K562 (cell line): Measurements from ENCODE around the gene LBHD1. TPM values are rescaled to one million over a fixed set of nuclear protein-coding genes. Genes with fewer than 3 reads are reported as not detected.

Experiments used
- BRF1 ChIP-seq: IDR thresholded peaks from 3 replicates; pipeline ENCODE4 v1.6.1; 2011; ENCODE audit warnings: borderline replicate concordance, mild to moderate bottlenecking; ENCODE audit not compliant: insufficient read length; ENCODE audit errors: extremely low read depth
- EGR1 ChIP-seq: fragments of 450-650 bp; conservative IDR thresholded peaks from 2 replicates; pipeline ENCODE4 v1.6.1; 2017; ENCODE audit warnings: mild to moderate bottlenecking
- EZH2 ChIP-seq: IDR thresholded peaks from 2 replicates; pipeline ENCODE4 v1.6.1; 2012; ENCODE audit warnings: low read depth, mild to moderate bottlenecking, inconsistent platforms, low read length, borderline replicate concordance
- KDM1A ChIP-seq, 2 experiments: fragments of 450-650 bp; IDR thresholded peaks; 2 replicates each; pipeline ENCODE4 v1.6.1; 2016; ENCODE audit warnings: mild to moderate bottlenecking in 2 of 2
- MAFK ChIP-seq: IDR thresholded peaks from 2 replicates; pipeline ENCODE4 v1.6.1; 2011; ENCODE audit warnings: low read length, improper control_type of control experiment
- MXI1 ChIP-seq: IDR thresholded peaks from 2 replicates; pipeline ENCODE4 v1.6.1; 2011; ENCODE audit warnings: low read depth, mild to moderate bottlenecking, improper control_type of control experiment, low read length
- PCBP1 ChIP-seq: fragments of 200-400 bp; formaldehyde crosslinking; IDR thresholded peaks from 2 replicates; pipeline ENCODE4 v1.6.1; 2018; ENCODE audit warnings: mild to moderate bottlenecking, low read depth, low read length; ENCODE audit not compliant: poor library complexity, severe bottlenecking
- PTRF ChIP-seq: fragments of 450-650 bp; IDR thresholded peaks from 2 replicates; pipeline ENCODE4 v1.6.1; 2016; ENCODE audit warnings: mild to moderate bottlenecking, missing genetic modification characterization, missing compliant biosample characterization
- RBM34 ChIP-seq: fragments of 200-400 bp; formaldehyde crosslinking; IDR thresholded peaks from 2 replicates; pipeline ENCODE4 v1.6.1; 2018; ENCODE audit warnings: low read length, borderline replicate concordance; ENCODE audit not compliant: insufficient read depth
- RFX5 ChIP-seq: IDR thresholded peaks from 2 replicates; pipeline ENCODE4 v1.6.1; 2011; ENCODE audit warnings: low read depth, mild to moderate bottlenecking, improper control_type of control experiment, low read length
- SMARCE1 ChIP-seq: fragments of 450-650 bp; IDR thresholded peaks from 2 replicates; pipeline ENCODE4 v1.7.1; 2016; ENCODE audit warnings: mild to moderate bottlenecking
- THAP12 ChIP-seq: fragments of 250-450 bp; sonication (Bioruptor Pico); IDR thresholded peaks from 2 replicates; pipeline ENCODE4 v1.9.0; 2021; ENCODE audit warnings: mild to moderate bottlenecking, inconsistent platforms
- WHSC1 ChIP-seq: IDR thresholded peaks from one replicate; pipeline ENCODE4 v1.6.1; 2012; ENCODE audit warnings: low read length, control low read depth, inconsistent platforms
- ZC3H4 ChIP-seq: sonication (generic); formaldehyde crosslinking; IDR thresholded peaks from 2 replicates; pipeline ENCODE4 v1.9.0; 2021; ENCODE audit warnings: missing genetic modification reagents, borderline replicate concordance
- ZFPM2 ChIP-seq: fragments of 250-450 bp; sonication (Bioruptor Pico); IDR thresholded peaks from 2 replicates; pipeline ENCODE4 v1.5.1; 2022; ENCODE audit warnings: mild to moderate bottlenecking
- ZKSCAN8 ChIP-seq: fragments of 200-800 bp; sonication (Bioruptor generic); IDR thresholded peaks from 2 replicates; pipeline ENCODE4 v1.6.1; 2016; ENCODE audit warnings: missing genetic modification characterization, missing compliant biosample characterization
- ZNF143 ChIP-seq: sonication (generic); formaldehyde crosslinking; IDR thresholded peaks from 2 replicates; pipeline ENCODE4 v1.9.0; 2022; ENCODE audit warnings: mild to moderate bottlenecking, missing genetic modification reagents
- ZNF384 ChIP-seq: IDR thresholded peaks from 2 replicates; pipeline ENCODE4 v1.6.1; 2012; ENCODE audit warnings: low read depth, low read length, improper control_type of control experiment
- polyA plus RNA-seq, 8 experiments: library from polyadenylated mRNA; depleted of rRNA in 4 of 8; stranded (reverse) in 5 of 8; unstranded in 3 of 8; fragments of >200 nt; fragmentation: Nextera tagmentation in 2 of 8; fragmentation: Illumina TruSeq in 1 of 8; extraction: Ambion mirVana in 2 of 8; extraction: Trizol in 1 of 8; gene quantifications; 2 replicates each; pipeline versions ENCODE4 v1.2.1 to v1.2.3, GENCODE V29; 2011 to 2014; ENCODE audit warnings: inconsistent platforms in 1 of 8, missing spikeins in 1 of 8
- total RNA-seq, 7 experiments: library from RNA; depleted of rRNA in 6 of 7; stranded (reverse); fragments of >200 nt in 6 of 7; fragmentation: Illumina TruSeq in 2 of 7; extraction: Trizol in 2 of 7; gene quantifications; 2 replicates each; pipeline versions ENCODE4 v1.2.1 to v1.2.3, GENCODE V29; 2011 to 2021; ENCODE audit warnings: low replicate concordance in 1 of 7
- TF ChIP-seq, protein P1 (sequence below), 2 experiments: IDR thresholded peaks; 2 replicates each; pipeline ENCODE4 v1.6.1; 2011; ENCODE audit warnings: borderline replicate concordance in 1 of 2, control low read depth in 1 of 2, low read depth in 1 of 2, low read length in 1 of 2, mild to moderate bottlenecking in 1 of 2, mixed read lengths in 1 of 2, moderate library complexity in 1 of 2; ENCODE audit not compliant: insufficient read depth in 1 of 2, insufficient read length in 1 of 2, poor library complexity in 1 of 2, severe bottlenecking in 1 of 2; ENCODE audit errors: extremely low read depth in 1 of 2
- TF ChIP-seq, protein P2 (sequence below), 2 experiments: fragments of 200-800 bp in 1 of 2; sonication (Bioruptor generic) in 1 of 2; sonication (generic) in 1 of 2; formaldehyde crosslinking in 1 of 2; IDR thresholded peaks in 1 of 2; conservative IDR thresholded peaks in 1 of 2; 2 replicates each; pipeline versions ENCODE4 v1.5.0 to v1.6.1; 2016 to 2020; ENCODE audit warnings: missing compliant biosample characterization in 1 of 2, missing genetic modification characterization in 1 of 2, missing genetic modification reagents in 1 of 2
- TF ChIP-seq, protein P3 (sequence below), 3 experiments: fragments of 200-800 bp in 1 of 3; sonication (Bioruptor generic) in 1 of 3; sonication (generic) in 1 of 3; formaldehyde crosslinking in 1 of 3; IDR thresholded peaks; 2 replicates each; pipeline versions ENCODE4 v1.6.1 to v1.8.0; 2016 to 2022; ENCODE audit warnings: mild to moderate bottlenecking in 2 of 3, missing compliant biosample characterization in 2 of 3, missing genetic modification characterization in 2 of 3, missing genetic modification reagents in 1 of 3

LBHD1 gene
- total and polyA plus RNA-seq, 9 of the 15 experiments (the other 6 are each of a cell fraction or from before 2014, with no cell fraction given): 2.6 to 28.0 (median 12.5) TPM

DNA sequence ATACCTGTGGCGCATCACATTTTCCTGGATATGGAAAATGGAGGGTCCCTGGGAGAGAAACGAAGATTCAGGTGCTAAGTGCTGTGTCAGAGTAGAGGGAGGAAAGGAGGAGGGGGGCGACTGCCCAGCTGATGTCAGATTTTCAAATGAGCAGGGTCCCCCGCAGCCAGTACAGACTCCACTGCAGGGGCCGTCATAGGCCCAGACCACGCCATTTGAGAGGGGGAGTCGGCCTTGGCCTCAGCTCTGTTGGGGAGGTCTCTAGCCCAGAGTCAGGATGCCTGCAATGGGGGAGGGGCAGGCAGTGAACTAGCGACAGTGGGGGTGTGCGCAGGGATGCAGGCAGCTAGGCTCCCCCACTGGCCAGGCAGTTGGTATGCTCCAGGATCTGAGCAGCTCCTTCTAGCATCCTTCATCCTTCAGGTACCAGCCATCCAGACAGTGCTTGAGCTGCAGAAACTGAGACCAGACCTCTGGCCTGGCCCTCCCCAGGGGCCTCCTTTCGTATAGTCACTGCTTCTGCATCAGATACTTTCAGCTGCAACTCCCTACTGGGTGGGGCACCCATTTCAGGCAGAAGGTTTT is 35.3 kb upstream of the LBHD1 start, which contains the start of the genes BSCL2 and GNG3 (continued):
- TF ChIP-seq THAP12 (CRISPR knock-in tag) (no peak), EGR1 (no peak; the same call in 1 of the 2 replicates), WHSC1 (no peak), EZH2 (no peak), PTRF (no peak), ZKSCAN8 (CRISPR knock-in tag) (no peak), KDM1A (IDR thresholded peaks at IDR 0.05) (peak; percentile 33 to 68; a peak in 1 of 4 replicates), BRF1 (no peak), SMARCE1 (0 out of 2 replicates have a peak, but pooled peaks have one; percentile 15), RBM34 (no peak), ZFPM2 (CRISPR knock-in tag) (no peak), RFX5 (no peak), ZC3H4 (CRISPR knock-in tag) (no peak), MXI1 (no peak), MAFK (no peak), ZNF143 (CRISPR knock-in tag) (no peak), PCBP1 (no peak), ZNF384 (no peak)
- TF ChIP-seq, protein P1, sequence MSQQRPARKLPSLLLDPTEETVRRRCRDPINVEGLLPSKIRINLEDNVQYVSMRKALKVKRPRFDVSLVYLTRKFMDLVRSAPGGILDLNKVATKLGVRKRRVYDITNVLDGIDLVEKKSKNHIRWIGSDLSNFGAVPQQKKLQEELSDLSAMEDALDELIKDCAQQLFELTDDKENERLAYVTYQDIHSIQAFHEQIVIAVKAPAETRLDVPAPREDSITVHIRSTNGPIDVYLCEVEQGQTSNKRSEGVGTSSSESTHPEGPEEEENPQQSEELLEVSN (IDR thresholded peaks at IDR 0.05; ENCODE audit: borderline replicate concordance in 1 of 2, extremely low read depth in 1 of 2, insufficient read depth in 1 of 2, insufficient read length in 1 of 2, low read depth in 1 of 2, low read length in 1 of 2, poor library complexity in 1 of 2, severe bottlenecking in 1 of 2): no peak
- TF ChIP-seq, protein P2, sequence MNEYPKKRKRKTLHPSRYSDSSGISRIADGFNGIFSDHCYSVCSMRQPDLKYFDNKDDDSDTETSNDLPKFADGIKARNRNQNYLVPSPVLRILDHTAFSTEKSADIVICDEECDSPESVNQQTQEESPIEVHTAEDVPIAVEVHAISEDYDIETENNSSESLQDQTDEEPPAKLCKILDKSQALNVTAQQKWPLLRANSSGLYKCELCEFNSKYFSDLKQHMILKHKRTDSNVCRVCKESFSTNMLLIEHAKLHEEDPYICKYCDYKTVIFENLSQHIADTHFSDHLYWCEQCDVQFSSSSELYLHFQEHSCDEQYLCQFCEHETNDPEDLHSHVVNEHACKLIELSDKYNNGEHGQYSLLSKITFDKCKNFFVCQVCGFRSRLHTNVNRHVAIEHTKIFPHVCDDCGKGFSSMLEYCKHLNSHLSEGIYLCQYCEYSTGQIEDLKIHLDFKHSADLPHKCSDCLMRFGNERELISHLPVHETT (CRISPR knock-in tag; conservative IDR thresholded peaks at IDR 0.05 in 1 of 2, IDR thresholded peaks at IDR 0.05 in 1 of 2): no peak
- TF ChIP-seq, protein P3, sequence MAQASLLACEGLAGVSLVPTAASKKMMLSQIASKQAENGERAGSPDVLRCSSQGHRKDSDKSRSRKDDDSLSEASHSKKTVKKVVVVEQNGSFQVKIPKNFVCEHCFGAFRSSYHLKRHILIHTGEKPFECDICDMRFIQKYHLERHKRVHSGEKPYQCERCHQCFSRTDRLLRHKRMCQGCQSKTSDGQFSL (CRISPR knock-in tag; IDR thresholded peaks at IDR 0.05): peak; percentile 82
- TF ChIP-seq, protein P3 (tag; IDR thresholded peaks at IDR 0.05): no peak
